HG03103 (cell line): ENCODE data around the gene MEN1.

Source experiments
- ATAC-seq: cut with Tn5 transposase; IDR thresholded peaks from one replicate; pipeline ENCODE4 v1.9.1; 2021; ENCODE audit warnings: low read depth; ENCODE audit not compliant: unreplicated experiment

The MEN1 gene

GRCh38 chr11:64810271-64810890, at the start of gene MEN1:
TSS of gene MEN1 (minus strand) at chr11:64810551. CDS start at chr11:64810109, 442 bp downstream.
- peak; percentile 54 for ATAC-seq

- ATAC-seq = peak; percentile 61
Measured at GRCh38 chr11:64859542-64860414, 49.4 kb upstream of the MEN1 start.

GRCh38 chr11:64858467-64859263, 48.3 kb upstream of the MEN1 start:
- ATAC-seq = no peak

DNA sequence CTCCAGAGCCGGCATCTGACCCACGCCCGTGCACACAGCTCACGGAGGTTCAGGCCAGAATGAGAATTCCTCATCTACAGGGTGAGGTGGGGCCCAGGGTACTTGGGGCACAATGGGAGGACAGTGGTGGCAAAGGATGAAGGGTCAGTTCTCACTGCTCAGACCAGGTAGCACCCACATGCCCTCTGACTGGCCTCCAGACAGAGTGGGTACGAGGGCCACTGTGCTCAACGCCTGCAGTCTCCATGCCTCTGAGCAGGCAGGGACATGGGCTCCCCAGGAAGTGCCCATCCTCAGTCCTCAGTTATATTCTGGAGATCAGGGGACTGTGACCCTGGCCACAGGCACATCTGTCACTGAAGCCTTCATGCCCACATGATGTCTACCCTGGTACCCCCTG, 47.1 kb upstream of the MEN1 start:
- no peak for ATAC-seq

- no peak for ATAC-seq
Measured at GRCh38 chr11:64856382-64857227, 46.3 kb upstream of the MEN1 start.

- ATAC-seq = no peak
Measured at GRCh38 chr11:64855596-64856304, 45.4 kb upstream of the MEN1 start.

DNA sequence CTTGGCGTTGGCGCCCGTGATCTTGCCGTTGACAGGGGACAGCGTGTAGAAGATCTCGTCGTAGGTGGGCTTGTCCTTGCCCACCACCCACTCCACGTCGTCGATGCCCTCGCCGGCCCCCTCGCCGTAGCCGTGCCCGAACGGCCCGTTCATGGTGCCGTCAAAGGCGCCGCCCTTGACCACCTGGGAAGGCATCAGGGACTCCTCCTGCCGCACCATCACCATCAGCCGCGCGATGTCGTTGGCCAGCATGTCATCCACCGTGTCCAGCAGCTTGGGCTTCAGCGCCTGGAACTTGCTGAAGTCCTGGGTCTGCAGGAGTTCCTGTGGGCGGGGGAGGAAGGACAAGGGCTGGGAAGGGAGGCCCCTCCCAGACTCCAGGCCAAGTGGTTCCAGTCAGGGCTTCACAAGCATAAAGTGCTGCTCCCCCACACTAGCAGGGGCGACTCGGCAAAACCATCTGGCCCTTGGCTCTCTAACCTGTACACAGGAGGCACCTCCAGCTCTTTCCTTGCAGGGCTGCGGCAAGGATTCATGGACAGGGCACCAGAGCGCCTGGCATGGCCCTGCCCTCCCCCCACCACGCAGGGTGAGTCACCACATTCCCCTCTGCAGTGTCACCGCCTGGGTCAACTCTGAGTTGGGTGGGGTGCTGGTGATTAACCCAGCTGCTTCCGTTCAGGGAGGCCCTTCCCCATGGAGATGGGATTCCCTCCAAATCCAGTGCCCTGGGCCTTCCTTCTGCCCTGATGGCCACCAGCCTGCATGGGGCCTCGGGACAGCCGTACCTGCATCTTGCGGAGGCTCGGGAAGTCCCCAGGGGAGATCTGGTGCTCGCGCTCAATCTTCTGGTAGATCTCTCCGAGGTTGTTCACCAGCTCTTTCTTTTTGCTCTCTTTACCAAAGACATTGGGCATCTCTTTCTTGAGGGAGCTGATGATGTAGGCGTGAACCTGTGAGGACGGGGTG, 44.5 kb upstream of the MEN1 start:
- no peak for ATAC-seq

- ATAC-seq = no peak
Measured at GRCh38 chr11:64854157-64854533, 43.8 kb upstream of the MEN1 start.

DNA sequence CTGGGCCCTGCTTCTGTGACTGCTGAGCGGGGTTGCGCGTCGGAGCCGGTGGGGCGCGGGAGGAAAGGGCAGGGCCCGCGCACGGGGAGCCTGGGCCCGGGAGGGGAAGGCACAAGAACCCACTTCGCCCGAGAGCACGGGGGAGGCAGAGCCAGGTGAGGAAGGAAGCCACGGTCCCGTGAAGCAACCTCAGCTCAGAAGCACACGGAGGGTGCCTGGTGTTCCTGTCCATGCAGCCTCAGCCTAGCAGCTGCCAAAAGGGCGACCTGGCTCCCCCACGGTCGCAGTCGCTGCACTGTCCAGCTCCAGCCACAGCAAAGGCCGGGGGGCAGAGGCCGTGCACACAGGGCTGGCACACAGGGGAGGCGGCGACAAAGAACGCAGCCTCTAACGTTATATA, 43.4 kb upstream of the MEN1 start:
- no peak for ATAC-seq

DNA sequence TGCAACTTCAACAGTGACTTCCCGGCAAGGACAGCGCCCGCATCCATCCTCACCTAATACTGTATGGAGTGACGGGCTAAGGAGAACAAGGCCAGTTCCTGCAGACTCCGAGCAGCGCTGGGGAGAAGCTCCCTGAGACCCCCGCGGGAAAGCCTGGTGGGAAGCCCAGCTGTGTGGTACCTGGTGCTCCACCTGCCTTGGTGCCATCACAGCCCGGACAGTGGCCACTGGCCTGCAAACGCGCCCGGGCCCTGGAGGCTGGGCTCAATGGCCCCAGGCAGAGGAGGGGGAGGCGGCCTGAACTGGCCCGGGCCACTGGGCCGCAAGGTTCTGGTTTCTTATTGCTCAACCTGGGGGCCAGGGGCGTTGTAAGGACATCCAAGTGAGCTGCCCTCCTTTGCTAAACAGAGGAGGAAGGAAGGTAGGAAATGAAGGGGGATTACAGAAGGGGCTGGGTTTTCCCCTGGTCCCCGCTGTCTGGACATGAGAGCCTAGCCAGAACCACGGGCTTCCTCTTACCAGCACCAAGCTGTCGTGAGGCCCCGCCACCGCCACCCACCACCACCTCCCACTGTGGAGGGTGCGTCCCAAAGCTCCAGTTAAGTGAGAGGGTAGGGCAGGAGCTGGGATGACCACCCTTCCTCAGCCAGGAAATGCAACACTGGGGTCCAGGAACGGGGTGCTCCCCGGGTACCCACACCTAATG, 42.6 kb upstream of the MEN1 start:
- ATAC-seq = no peak

- no peak for ATAC-seq
Measured at GRCh38 chr11:64851831-64852351, 41.5 kb upstream of the MEN1 start.

GRCh38 chr11:64850979-64851567, 40.7 kb upstream of the MEN1 start:
- peak; percentile 58 for ATAC-seq

DNA sequence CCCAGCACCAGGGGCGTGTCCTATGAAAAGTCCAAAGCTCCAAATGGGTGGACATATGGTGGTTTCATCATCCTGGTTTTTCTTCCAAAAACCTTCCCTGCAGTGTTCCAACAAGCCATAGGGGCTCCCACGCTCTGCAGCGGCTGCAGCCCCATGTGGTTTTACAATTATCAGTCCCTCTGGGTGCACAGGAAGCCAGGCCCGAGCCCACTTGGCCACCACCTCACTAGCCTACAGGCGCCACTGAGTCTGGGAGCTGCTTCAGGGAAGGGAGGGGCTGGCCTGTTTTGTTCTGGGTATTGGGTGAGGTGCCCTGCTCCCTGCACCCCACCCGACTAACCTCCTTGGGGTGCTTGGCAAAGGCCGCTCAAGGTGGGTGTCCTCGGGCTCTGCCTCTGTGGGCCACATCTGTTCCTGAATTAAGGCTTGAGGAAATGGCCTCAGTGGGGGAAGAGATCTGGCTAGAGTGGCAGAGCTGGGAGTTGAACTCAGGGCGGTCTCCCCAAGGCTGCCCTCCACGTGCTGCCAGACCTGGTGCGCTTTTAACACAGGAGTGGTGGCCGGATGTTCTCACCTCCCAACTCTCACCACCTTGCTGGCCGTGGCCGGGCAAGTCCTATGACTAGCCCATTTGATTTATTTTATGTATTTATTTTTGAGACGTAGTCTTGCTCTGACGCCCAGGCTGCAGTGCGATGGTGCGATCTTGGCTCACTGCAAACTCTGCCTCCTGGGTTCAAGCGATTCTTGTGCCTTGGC, 39.4 kb upstream of the MEN1 start:
- no peak for ATAC-seq

DNA sequence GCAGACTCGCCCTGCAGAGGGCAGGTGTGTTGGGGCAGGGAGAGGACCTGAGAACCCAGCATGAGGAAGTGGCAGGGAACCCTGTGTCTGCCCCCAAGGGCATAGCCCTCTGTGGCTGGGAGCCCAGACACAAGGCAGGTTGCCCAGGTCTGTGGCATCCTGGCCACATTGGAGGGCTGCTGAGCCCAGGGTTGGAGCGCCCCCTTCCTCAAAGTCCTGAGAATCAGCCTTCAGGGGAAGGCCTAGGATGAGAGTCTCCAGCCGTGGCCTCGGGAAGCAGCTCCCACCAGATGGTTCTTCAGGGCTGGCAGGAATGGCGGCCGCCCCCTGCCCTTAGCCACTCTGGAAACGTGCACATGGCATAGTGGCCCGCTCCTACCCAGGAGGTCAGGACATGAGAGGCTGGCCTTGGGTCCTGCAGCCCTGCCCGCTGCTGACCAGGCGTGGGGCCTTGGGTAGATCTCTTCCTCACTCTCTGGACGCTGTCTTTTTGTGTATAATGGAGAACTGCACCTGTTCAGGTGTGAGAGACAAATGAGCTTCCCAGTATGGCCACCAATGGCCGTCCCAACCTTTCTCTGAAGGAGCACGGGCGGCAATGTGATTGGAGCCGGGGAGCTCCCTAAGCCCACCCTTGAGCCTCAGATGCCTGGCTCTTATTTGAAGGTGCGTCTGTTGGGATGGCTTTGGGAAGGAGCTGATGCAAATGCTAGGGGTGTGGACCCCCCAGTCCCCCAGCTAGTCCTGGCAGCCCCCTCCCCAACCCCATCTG, 38.7 kb upstream of the MEN1 start:
- ATAC-seq = no peak

DNA sequence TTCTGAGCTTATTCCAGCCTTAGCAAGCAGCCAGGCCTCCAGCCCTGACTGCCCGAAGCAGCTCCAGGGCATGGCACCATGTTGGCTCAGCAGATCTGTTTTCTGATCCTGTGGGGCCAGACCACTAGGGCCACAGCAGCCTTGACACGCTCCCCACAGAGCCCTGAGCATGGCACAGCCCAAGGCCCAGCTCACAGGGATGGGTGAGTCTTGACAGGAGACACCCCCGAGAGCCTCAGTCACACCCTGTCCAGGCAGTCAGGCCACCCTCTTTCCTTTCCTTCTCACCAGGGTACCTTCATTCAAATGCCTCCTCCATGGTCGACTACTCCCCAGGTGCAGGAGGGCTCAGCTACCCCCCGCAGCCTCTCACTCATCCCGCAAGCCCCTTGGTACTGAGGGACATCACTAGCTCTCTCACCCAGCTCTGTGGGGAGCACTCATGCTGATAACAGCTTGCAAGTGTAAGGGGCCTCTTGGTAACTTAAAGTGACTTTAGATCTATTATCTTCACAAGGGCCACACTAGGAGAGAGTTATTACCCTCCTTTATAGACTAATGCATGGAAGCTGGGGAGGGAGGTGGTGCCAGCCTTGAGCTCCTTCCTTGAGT, 38.0 kb upstream of the MEN1 start:
- ATAC-seq = no peak
